HepG2 (cell line): Measurements from ENCODE around the gene TBC1D16. TPM values are rescaled to one million over a fixed set of nuclear protein-coding genes. Genes with fewer than 3 reads are reported as not detected.

ENCODE experiments used
- DMTF1 ChIP-seq: sonication (generic); formaldehyde crosslinking; IDR thresholded peaks from 2 replicates; pipeline ENCODE4 v1.4.0; 2020; ENCODE audit warnings: mild to moderate bottlenecking, missing genetic modification reagents
- HNRNPLL ChIP-seq: fragments of 200-400 bp; formaldehyde crosslinking; IDR thresholded peaks from 2 replicates; pipeline ENCODE4 v1.6.1; 2017; ENCODE audit warnings: mild to moderate bottlenecking, low read depth, low read length; ENCODE audit not compliant: poor library complexity, severe bottlenecking
- IRX3 ChIP-seq: sonication (generic); formaldehyde crosslinking; IDR thresholded peaks from 2 replicates; pipeline ENCODE4 v1.8.1; 2023; ENCODE audit warnings: mild to moderate bottlenecking, low read depth, missing genetic modification reagents, borderline replicate concordance
- KLF6 ChIP-seq: IDR thresholded peaks from 2 replicates; pipeline ENCODE4 v1.8.0; 2016; ENCODE audit warnings: missing biosample characterization, missing genetic modification reagents
- MTF2 ChIP-seq: sonication (generic); formaldehyde crosslinking; IDR thresholded peaks from 2 replicates; pipeline ENCODE4 v1.5.0; 2020; ENCODE audit warnings: missing genetic modification reagents, borderline replicate concordance
- MXI1 ChIP-seq: IDR thresholded peaks from 3 replicates; pipeline ENCODE4 v1.6.1; 2012; ENCODE audit warnings: low read depth, low read length, inconsistent platforms, borderline replicate concordance
- NFIB ChIP-seq: sonication (generic); formaldehyde crosslinking; IDR thresholded peaks from 2 replicates; pipeline ENCODE4 v1.9.0; 2021; ENCODE audit warnings: missing genetic modification reagents, mild to moderate bottlenecking, borderline replicate concordance
- PCBP1 ChIP-seq: fragments of 200-400 bp; formaldehyde crosslinking; IDR thresholded peaks from 2 replicates; pipeline ENCODE4 v1.6.1; 2017; ENCODE audit warnings: mild to moderate bottlenecking, low read depth, low read length, borderline replicate concordance
- POGZ ChIP-seq: sonication (generic); formaldehyde crosslinking; IDR thresholded peaks from 2 replicates; pipeline ENCODE4 v1.4.0; 2020; ENCODE audit warnings: mild to moderate bottlenecking, missing genetic modification reagents
- POLR2A ChIP-seq, 2 experiments: IDR thresholded peaks; 2 replicates each; pipeline ENCODE4 v1.6.1; 2011; ENCODE audit warnings: low read depth in 2 of 2, low read length in 2 of 2, mild to moderate bottlenecking in 1 of 2, moderate library complexity in 1 of 2; ENCODE audit not compliant: insufficient read depth in 1 of 2
- SAP130 ChIP-seq: IDR thresholded peaks from 2 replicates; pipeline ENCODE4 v1.6.1; 2016; ENCODE audit warnings: low read depth
- SOX5 ChIP-seq: IDR thresholded peaks from 2 replicates; pipeline ENCODE4 v1.6.1; 2016; ENCODE audit warnings: borderline replicate concordance
- SRSF9 ChIP-seq: fragments of 200-400 bp; formaldehyde crosslinking; IDR thresholded peaks from 2 replicates; pipeline ENCODE4 v1.6.1; 2018; ENCODE audit warnings: borderline replicate concordance, mild to moderate bottlenecking, low read depth, low read length; ENCODE audit not compliant: insufficient read depth, poor library complexity, severe bottlenecking
- ZMYM2 ChIP-seq: sonication (generic); formaldehyde crosslinking; IDR thresholded peaks from 2 replicates; pipeline ENCODE4 v1.8.0; 2022; ENCODE audit warnings: mild to moderate bottlenecking, missing genetic modification reagents
- ZNF207 ChIP-seq: fragments of 450-650 bp; IDR thresholded peaks from 2 replicates; pipeline ENCODE4 v1.6.1; 2016; ENCODE audit warnings: antibody characterized with exemption, borderline replicate concordance
- ZNF282 ChIP-seq: fragments of 450-650 bp; IDR thresholded peaks from 2 replicates; pipeline ENCODE4 v1.6.1; 2018; ENCODE audit not compliant: partially characterized antibody
- ZNF383 ChIP-seq: sonication (generic); formaldehyde crosslinking; IDR thresholded peaks from 2 replicates; pipeline ENCODE4 v1.4.0; 2020; ENCODE audit warnings: missing genetic modification reagents, mild to moderate bottlenecking, borderline replicate concordance
- ZNF564 ChIP-seq: sonication (generic); formaldehyde crosslinking; IDR thresholded peaks from 2 replicates; pipeline ENCODE4 v1.8.1; 2023; ENCODE audit warnings: mild to moderate bottlenecking, missing genetic modification reagents
- ZNF772 ChIP-seq: sonication (generic); formaldehyde crosslinking; IDR thresholded peaks from 2 replicates; pipeline ENCODE4 v1.5.0; 2020; ENCODE audit warnings: mild to moderate bottlenecking, missing genetic modification reagents
- polyA plus RNA-seq, 8 experiments: library from polyadenylated mRNA; depleted of rRNA in 3 of 8; stranded (reverse) in 7 of 8; unstranded in 1 of 8; fragments of >200 nt; fragmentation: Illumina TruSeq in 4 of 8; extraction: Trizol in 4 of 8; gene quantifications; 2 replicates each; pipeline versions ENCODE4 v1.2.1 to v1.2.3, GENCODE V29; 2011 to 2016; ENCODE audit warnings: low read depth in 4 of 8, missing spikeins in 1 of 8, mixed read lengths in 1 of 8; ENCODE audit not compliant: insufficient read depth in 1 of 8
- total RNA-seq, 5 experiments: library from RNA; depleted of rRNA; stranded (reverse); fragments of >200 nt; fragmentation: Illumina TruSeq; extraction: Trizol; gene quantifications; 2 replicates each; pipeline ENCODE4 v1.2.3, GENCODE V29; 2016; ENCODE audit warnings: low read depth in 1 of 5
- TF ChIP-seq, protein P1 (sequence below): sonication (generic); formaldehyde crosslinking; IDR thresholded peaks from 2 replicates; pipeline ENCODE4 v1.9.0; 2022; ENCODE audit warnings: missing genetic modification reagents, mild to moderate bottlenecking, borderline replicate concordance
- TF ChIP-seq, protein P2 (sequence below): sonication (generic); formaldehyde crosslinking; IDR thresholded peaks from 2 replicates; pipeline ENCODE4 v1.9.0; 2021; ENCODE audit warnings: missing genetic modification reagents, mild to moderate bottlenecking, borderline replicate concordance
- TF ChIP-seq, protein P3 (sequence below): sonication (generic); formaldehyde crosslinking; IDR thresholded peaks from 2 replicates; pipeline ENCODE4 v1.4.0; 2020; ENCODE audit warnings: missing genetic modification reagents

Gene TBC1D16
- total and polyA plus RNA-seq, 2 of the 13 experiments (the other 11 are each of a cell fraction or from before 2014, with no cell fraction given): 14.9 to 24.9 TPM

DNA sequence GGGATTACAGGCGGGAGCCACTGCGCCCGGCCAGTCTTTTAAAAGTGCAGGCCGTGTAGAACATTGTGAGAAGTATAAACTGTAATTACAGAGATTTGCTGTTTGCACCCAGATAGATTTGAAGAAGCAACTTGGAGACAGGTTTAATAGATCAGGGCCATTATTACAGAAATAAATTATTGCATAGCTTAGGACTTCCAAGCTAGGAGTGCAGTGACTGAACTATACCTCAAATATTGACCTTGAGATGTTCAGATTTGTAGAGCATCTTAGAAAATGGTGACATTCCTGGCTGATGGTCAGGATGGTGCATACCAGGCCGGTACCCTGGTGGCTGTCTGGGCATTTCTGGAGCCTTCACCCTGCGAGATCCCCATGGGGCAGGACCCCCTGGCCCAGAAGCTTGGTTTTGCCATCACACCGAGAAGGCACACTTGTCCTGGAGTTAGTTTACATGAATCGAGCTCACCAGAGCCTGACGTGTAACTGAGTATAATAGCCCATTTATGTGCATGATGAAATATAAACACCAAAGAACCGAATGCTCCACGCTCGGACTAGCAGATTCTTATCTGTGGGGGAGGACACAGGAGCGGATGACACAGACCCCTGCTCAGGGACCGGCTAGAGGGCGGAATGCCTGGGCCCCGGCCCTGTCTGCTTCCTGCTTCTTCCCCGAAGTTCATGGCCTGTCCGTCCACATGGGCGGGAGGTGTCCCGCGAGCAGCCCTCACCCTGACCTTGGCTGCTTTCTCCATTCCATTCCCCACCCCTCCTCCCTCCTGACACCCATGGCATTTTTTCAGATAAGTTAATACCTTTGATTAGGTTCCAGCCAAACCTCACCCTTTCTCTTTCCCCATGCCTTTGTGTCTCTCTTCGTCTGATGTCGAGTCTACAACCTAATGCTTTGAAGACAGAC lies 32.9 kb upstream of the TBC1D16 start (continued):
- TF ChIP-seq POLR2A (IDR thresholded peaks at IDR 0.05; ENCODE audit: insufficient read depth in 1 of 2, low read depth in 2 of 2, low read length in 2 of 2): 0 out of 4 replicates have a peak, but pooled peaks of 1 of the 2 experiments have one; percentile 47
- no peak for TF ChIP-seq PCBP1
- no peak for TF ChIP-seq SRSF9
- no peak for TF ChIP-seq NFIB (CRISPR knock-in tag)
- TF ChIP-seq ZNF207: no peak
- peak; percentile 77 for TF ChIP-seq SAP130 (CRISPR knock-in tag)
- TF ChIP-seq MXI1: peak; percentile 48; the same call in 1 of the 3 replicates
- TF ChIP-seq POGZ (CRISPR knock-in tag): 0 out of 2 replicates have a peak, but pooled peaks have one; percentile 2
- TF ChIP-seq HNRNPLL: no peak
- no peak for TF ChIP-seq KLF6 (CRISPR knock-in tag)
- no peak for TF ChIP-seq MTF2 (CRISPR knock-in tag)
- TF ChIP-seq SOX5 (CRISPR knock-in tag): peak; percentile 58; the same call in 1 of the 2 replicates
- TF ChIP-seq, protein P1, sequence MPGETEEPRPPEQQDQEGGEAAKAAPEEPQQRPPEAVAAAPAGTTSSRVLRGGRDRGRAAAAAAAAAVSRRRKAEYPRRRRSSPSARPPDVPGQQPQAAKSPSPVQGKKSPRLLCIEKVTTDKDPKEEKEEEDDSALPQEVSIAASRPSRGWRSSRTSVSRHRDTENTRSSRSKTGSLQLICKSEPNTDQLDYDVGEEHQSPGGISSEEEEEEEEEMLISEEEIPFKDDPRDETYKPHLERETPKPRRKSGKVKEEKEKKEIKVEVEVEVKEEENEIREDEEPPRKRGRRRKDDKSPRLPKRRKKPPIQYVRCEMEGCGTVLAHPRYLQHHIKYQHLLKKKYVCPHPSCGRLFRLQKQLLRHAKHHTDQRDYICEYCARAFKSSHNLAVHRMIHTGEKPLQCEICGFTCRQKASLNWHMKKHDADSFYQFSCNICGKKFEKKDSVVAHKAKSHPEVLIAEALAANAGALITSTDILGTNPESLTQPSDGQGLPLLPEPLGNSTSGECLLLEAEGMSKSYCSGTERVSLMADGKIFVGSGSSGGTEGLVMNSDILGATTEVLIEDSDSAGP: peak; percentile 25; the same call in 1 of the 2 replicates
- TF ChIP-seq, protein P2, sequence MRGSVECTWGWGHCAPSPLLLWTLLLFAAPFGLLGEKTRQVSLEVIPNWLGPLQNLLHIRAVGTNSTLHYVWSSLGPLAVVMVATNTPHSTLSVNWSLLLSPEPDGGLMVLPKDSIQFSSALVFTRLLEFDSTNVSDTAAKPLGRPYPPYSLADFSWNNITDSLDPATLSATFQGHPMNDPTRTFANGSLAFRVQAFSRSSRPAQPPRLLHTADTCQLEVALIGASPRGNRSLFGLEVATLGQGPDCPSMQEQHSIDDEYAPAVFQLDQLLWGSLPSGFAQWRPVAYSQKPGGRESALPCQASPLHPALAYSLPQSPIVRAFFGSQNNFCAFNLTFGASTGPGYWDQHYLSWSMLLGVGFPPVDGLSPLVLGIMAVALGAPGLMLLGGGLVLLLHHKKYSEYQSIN: no peak
- TF ChIP-seq ZNF772: no peak
- TF ChIP-seq ZNF383 (CRISPR knock-in tag): no peak
- TF ChIP-seq, protein P3, sequence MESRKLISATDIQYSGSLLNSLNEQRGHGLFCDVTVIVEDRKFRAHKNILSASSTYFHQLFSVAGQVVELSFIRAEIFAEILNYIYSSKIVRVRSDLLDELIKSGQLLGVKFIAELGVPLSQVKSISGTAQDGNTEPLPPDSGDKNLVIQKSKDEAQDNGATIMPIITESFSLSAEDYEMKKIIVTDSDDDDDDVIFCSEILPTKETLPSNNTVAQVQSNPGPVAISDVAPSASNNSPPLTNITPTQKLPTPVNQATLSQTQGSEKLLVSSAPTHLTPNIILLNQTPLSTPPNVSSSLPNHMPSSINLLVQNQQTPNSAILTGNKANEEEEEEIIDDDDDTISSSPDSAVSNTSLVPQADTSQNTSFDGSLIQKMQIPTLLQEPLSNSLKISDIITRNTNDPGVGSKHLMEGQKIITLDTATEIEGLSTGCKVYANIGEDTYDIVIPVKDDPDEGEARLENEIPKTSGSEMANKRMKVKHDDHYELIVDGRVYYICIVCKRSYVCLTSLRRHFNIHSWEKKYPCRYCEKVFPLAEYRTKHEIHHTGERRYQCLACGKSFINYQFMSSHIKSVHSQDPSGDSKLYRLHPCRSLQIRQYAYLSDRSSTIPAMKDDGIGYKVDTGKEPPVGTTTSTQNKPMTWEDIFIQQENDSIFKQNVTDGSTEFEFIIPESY (CRISPR knock-in tag): peak; percentile 47
- no peak for TF ChIP-seq DMTF1
- no peak for TF ChIP-seq ZMYM2
- no peak for TF ChIP-seq ZNF564 (CRISPR knock-in tag)
- no peak for TF ChIP-seq ZNF282
- no peak for TF ChIP-seq IRX3
